NOMO-1 treated with DMSO at 0.1 percent for 48 hours (cell line): Measurements from ENCODE around the gene POLR3B.
"Not testable (repeated sequence)": the region's sequence is repeated elsewhere in the genome, so short reads cannot be mapped to it uniquely, and the experiment has no call there.

Experiments
- DNase-seq: peaks from one replicate; lab custom pipeline; 2025; ENCODE audit not compliant: unreplicated experiment; lab: John Stamatoyannopoulos, UW

The POLR3B gene

GRCh38 chr12:106342397-106343213, 14.9 kb upstream of the POLR3B start:
- DNase-seq = no peak

DNA sequence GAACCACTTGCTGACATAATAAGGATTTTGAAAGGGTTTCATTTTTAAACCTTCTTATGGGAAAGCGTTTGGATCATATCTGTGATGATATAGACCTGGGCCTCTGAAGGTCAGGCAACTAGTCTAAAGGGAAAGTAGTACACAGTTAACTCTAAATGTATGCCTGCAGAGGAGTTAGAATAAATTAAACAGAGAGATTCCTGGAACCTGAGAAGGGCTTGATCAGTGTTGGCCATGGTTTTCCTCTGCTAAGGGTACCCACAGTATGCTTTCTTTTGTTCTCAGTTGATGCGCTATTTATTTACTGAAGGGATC, 14.4 kb upstream of the POLR3B start:
- no peak for DNase-seq

GRCh38 chr12:106344131-106344530, 13.4 kb upstream of the POLR3B start:
- DNase-seq = no peak

DNA sequence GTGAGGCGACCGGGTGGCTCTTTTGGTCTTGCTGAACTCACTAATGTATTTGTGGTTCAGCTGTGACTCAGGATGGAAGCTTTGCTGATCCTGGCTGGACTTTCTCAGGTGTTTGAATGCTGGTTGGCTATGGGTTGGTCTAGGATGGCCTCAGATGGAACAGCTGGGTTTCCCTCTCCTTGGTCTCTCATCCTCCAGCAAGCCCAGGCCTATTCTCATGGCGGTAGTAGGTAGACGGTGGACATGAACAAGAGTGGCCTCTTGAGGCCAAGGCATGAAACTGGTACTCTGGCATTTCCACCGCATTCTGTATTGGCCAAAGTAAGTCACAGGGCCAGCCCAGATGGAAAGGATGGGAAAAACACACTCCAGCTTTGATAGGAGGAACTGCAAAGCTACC, 11.8 kb upstream of the POLR3B start:
- DNase-seq = peak; percentile 39

DNA sequence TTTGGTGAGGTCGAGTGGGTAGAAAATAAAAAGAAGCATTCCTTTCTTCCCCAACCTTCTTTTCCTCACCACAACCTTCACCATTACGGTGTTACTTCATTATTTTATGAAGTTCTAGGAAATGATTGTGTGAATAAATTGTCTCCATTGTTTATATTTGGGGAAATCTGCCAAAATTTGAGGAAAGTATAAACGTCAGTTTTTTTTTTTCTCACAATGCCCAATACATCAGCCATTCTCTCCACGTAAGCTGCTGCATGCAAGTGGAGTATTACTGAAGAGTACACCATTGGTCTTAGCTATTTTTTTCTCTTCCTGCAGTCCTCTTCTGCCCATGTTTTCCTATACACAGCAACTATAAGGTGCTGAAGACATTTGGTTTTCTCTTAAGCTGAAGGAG, 9.1 kb upstream of the POLR3B start:
- DNase-seq = no peak

DNA sequence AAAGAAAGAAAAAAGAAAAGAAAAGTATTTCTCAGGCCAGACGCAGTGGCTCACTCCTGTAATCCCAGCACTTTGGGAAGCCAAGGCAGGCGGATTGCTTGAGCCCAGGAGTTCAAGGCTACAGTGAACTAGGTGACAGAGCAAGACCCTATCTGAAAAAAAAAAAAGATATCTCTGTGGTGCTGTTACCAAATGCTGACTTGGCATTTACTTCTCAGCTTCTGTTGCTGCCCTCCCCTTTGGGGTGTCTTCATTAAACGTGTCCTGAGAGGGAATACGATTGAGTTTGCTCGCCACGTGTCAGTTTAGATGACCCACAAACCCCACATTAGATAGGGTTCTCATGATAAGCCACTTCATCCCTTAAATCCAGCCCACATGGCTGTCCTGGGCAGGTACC, 4.4 kb upstream of the POLR3B start:
- no peak for DNase-seq

DNA sequence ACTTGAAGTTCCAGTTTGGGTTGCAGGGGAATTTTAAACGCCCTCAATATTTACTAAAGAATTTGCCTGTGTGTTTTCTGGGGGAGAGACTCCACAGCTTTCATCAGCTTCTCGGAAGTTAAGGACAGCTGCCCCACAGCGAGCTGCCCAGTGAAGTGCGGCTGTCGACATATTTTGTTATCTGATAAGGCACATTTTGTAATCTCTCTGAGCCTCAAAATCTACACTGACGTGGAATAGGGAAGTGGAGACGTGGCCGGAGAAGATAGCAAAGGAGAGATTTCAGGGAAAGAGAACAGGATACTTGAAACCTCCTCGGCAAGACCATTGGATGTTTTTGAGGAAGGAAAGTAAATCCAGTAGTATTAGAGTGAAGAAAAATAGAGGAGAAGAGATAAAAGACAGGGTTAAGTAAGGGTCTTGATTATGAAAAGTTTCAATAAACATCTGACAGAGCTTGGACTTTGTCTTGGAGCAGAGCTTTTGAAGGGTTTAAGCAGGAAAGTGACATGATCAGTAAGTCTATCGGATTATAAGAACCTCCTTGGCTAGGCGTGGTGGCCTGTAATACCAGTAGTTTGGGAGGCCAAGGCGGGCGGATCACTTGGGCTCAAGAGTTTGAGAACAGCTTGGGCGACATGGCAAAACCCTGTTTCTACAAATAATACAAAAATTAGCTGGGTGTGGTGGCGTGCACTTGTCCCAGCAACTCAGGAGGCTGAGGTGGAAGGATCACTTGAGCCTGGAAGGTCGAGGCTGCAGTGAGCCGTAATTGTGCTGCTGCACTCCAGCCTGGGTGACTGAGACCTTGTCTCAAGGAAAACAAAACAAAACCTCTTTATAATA, 1.1 kb downstream of the POLR3B start:
- DNase-seq = peak; percentile 71

GRCh38 chr12:106359646-106360399, 2.3 kb downstream of the POLR3B start:
- no peak for DNase-seq

DNA sequence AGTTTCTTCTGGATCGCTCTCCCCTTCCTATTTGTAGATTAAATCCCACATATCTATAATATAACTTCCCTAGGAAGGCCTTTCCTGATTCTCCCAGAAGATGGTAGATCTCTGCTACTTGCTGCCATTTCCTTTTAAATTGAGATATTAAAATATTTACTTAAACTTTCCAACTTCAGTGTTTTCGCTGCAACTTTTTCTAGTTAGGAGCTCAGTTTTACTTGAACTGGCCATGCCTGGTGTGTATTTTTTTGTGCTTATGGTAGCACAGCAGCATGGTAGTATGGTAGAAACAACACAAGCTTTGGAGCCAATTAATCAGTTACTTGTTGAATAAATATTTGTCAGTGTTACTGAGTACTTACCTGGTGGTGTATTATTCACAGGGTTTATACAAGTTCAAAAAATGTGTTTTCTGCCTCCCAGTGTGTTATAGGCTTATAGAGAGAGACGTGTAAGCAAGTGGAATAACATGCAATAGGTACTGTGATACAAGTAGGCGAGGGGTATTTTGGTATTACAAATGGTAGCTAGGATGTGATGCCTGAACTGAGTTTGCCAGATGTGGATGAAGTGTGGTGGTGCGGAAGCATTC, 2.9 kb downstream of the POLR3B start:
- DNase-seq = no peak

DNA sequence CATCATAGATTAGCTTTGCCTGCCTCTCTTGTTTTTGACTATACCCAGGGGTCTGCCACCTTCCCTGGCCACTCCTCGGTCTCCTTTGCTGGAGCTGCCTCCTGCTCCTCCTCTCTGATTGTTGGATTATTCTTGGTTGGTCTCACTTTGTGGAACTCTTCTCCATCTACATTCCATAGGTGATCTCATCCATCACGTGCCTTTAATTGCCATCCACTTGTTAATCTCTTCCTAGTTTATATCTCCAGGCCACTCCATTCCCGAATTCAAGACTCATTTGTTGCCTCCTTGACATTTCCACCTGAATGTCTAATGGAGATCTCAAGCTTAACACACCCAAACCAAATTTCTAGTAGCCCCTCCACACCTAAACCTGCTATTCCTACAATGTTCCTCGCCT, 5.4 kb downstream of the POLR3B start:
- no peak for DNase-seq

DNA sequence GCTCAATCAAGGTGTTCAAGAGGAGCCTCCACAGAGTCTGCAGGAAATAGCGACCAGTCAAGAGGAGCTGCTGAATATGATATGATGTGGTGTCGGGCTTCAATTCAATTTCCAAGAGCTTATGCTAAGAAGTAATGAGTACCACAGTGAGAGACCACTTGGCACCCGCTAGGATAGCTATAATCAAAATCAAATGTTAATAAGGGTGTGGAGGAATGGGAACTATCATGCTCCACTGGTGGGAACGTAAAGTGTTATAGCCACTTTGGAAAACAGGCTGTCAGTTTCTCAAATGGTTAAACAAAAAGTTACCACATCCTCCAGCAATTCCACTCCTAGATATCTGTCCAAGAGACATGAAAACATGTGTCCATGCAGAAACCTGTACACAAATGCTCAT, 6.7 kb downstream of the POLR3B start:
- DNase-seq = no peak

- DNase-seq = no peak
Observed at GRCh38 chr12:106369624-106370346, 12.2 kb downstream of the POLR3B start.

- no peak for DNase-seq
Observed at GRCh38 chr12:106378788-106379187, 21.2 kb downstream of the POLR3B start.

DNA sequence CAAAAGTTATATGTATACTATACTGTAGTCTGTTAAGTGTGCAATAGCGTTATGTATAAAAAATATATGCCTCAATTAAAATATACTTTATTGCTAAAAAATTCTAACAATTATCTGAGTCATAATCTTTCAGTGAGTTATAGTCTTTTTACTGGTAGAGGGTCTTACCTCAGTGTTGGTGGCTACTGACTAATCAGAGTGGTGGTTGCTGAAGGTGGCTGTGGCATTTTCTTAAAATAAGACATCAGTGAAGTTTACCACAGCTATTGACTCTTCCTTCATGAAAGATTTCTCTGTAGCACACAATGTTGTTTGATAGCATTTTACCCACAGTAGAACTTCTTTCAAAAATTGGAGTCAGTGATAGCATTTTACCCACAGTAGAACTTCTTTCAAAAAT, 23.4 kb downstream of the POLR3B start:
- DNase-seq = no peak

DNA sequence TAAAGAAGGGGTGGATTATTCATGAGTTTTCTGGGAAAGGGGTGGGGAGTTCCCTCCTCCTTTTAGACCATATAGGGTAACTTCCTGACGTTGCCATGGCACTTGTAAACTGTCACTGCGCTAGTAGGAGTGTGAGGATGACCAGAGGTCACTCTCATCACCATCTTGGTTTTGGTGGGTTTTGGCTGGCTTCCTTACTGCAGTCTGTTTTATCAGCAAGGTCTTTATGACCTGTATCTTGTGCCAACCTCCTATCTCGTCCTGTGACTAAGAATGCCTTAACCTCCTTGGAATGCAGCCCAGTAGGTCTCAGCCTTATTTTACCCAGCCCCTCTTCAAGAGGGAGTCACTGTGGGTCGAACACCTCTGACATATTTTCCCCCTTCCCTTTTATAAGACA, 24.3 kb downstream of the POLR3B start:
- DNase-seq = not testable (repeated sequence)

- no peak for DNase-seq
Observed at GRCh38 chr12:106386813-106387535, 29.4 kb downstream of the POLR3B start.

GRCh38 chr12:106387848-106388377, 30.4 kb downstream of the POLR3B start:
- no peak for DNase-seq

DNA sequence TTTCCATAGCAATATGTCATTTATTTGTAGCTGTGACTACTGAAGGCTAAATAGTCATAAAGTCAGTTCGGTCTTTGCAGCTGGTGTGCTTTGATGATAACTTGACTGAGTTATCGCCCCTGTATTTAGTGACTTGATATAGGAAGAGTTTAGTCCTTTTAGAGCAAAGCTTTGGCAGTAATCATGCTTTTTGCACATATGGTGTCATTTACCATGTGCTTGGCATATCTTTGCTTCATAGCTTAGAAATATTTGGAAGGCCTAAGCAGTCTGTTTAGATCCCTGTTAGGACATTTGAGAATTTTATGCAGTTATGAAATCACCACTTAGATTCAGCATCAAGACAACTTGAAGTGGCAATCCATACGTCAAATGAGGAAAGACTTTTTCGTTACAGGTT, 31.6 kb downstream of the POLR3B start:
- no peak for DNase-seq

GRCh38 chr12:106392759-106393158, 35.2 kb downstream of the POLR3B start:
- DNase-seq = no peak

GRCh38 chr12:106409878-106410277, 52.3 kb downstream of the POLR3B start:
- no peak for DNase-seq
